Activated CD4-positive, CD25-positive, alpha-beta regulatory T cell treated with anti-CD3 and anti-CD28 coated beads, Interleukin-2, amount 50 U/mL, for 72 hours (primary cell): ENCODE measurements around the gene FAM117A.
"Not testable (repeated sequence)": the region's sequence is repeated elsewhere in the genome, so short reads cannot be mapped to it uniquely, and the experiment has no call there.

Experiments used
- DNase-seq: peaks from one replicate; pipeline ENCODE4 v3.0.0; 2021

The FAM117A gene

DNA sequence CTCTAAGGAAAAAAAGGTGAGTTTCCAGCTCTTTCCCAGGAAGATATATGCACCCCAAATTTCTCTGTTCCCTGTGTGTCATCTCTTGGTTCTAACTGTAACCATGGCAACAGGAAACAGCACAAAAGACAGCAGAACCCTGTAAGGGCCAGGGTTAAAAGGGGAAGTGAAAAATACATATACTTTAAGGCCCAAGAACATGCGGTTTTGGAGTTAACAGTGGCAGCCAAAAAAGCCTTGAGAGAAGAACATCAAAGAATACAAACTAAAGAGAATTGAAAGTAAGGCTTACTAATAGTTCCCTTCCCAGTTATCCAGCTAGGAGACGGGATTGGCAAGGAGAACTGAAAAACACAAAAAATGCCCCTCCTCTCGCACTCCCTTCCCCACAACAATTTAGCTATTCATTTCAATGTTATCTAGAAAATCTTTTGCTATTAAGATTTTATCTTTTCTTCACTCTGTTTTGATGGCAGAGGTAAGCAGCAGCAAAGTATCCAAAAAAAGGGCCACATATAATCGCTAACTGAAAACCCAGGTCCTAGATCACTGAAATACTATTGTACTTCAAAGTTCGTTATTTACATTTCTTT is 87.6 kb downstream of the FAM117A start:
- DNase-seq = no peak

DNA sequence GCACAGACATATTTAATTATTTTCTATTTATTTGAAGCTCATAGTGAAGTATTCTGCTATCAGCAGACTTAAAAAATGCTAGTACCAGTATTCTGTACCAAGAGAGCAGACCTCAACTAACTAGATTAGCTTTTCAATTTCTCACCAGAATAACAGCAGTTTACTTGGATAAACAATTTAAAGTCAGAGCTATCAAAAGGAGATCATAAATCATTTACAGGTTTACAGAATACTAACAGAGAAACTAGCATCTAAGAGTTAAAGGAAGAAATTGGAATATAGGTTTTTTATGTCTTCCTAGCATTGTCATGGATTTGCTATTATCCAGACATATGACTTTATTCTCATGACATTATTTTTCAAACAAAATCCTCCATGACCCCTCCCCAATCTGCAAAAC is 89.4 kb downstream of the FAM117A start:
- no peak for DNase-seq

- not testable (repeated sequence) for DNase-seq
These were observed 90.3 kb downstream of the FAM117A start for GRCh38 chr17:49673679-49674078.

DNA sequence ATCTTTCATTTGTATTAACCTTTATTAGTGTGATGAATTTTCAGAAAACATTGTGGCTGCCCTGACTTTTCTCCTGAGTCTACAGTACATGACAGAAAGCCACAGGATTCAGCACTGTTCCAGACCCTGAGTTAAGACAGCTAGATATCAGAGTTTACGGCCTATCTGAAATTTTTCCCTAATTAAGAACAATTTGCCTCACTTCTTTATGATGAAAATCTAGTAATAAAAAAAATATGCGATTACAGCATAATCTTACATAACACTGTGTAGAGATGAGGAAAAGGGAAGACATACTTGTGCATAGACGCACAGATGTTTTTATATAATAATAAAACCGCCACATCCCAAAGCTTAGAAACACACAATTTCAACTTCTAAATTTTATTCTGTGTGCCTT is 93.3 kb downstream of the FAM117A start:
- no peak for DNase-seq

GRCh38 chr17:49670002-49670401 is 93.9 kb downstream of the FAM117A start:
- no peak for DNase-seq

- DNase-seq = no peak
These were observed 96.1 kb downstream of the FAM117A start for GRCh38 chr17:49667854-49668253.

- no peak for DNase-seq
These were observed 99.2 kb downstream of the FAM117A start for GRCh38 chr17:49664706-49665211.
